Inflammatory macrophage treated with lipopolysaccharide for 4 hours (primary cell): ENCODE measurements around the gene PCF11.
"Not testable (repeated sequence)": the region's sequence is repeated elsewhere in the genome, so short reads cannot be mapped to it uniquely, and the experiment has no call there.

Experiments
- DNase-seq: peaks from one replicate; pipeline ENCODE4 v3.0.0-alpha.2; 2020

Gene PCF11

GRCh38 chr11:83156996-83157593, at the start of gene PCF11:
Gene PCF11, plus strand, starts transcription at chr11:83157131. Its CDS starts 309 bp downstream, at chr11:83157440.
- no peak for DNase-seq

- no peak for DNase-seq
Measured at GRCh38 chr11:83112886-83113285, 44.0 kb upstream of the PCF11 start.

GRCh38 chr11:83115026-83115425, 41.9 kb upstream of the PCF11 start:
- DNase-seq = no peak

- DNase-seq = no peak
Measured at GRCh38 chr11:83115551-83115950, 41.4 kb upstream of the PCF11 start.

GRCh38 chr11:83116015-83116641, 40.8 kb upstream of the PCF11 start:
- DNase-seq = peak; percentile 51

GRCh38 chr11:83118814-83119213, 38.1 kb upstream of the PCF11 start:
- no peak for DNase-seq

- no peak for DNase-seq
Measured at GRCh38 chr11:83119216-83119615, 37.7 kb upstream of the PCF11 start.

GRCh38 chr11:83120327-83120726, 36.6 kb upstream of the PCF11 start:
- DNase-seq = no peak

GRCh38 chr11:83122050-83122449, 34.9 kb upstream of the PCF11 start:
- DNase-seq = peak; percentile 45

GRCh38 chr11:83122766-83123165, 34.2 kb upstream of the PCF11 start:
- no peak for DNase-seq

- DNase-seq = no peak
Measured at GRCh38 chr11:83124636-83125424, 32.1 kb upstream of the PCF11 start.

GRCh38 chr11:83125577-83125976, 31.4 kb upstream of the PCF11 start:
- DNase-seq = no peak

GRCh38 chr11:83127310-83127637, 29.7 kb upstream of the PCF11 start:
- no peak for DNase-seq

GRCh38 chr11:83132191-83132590, 24.7 kb upstream of the PCF11 start:
- DNase-seq = no peak

- DNase-seq = not testable (repeated sequence)
Measured at GRCh38 chr11:83133266-83133665, 23.7 kb upstream of the PCF11 start.

GRCh38 chr11:83139310-83139709, 17.6 kb upstream of the PCF11 start:
- DNase-seq = no peak

GRCh38 chr11:83140691-83141455, 16.1 kb upstream of the PCF11 start:
- DNase-seq = no peak

- no peak for DNase-seq
Measured at GRCh38 chr11:83147895-83148294, 9.0 kb upstream of the PCF11 start.

- DNase-seq = no peak
Measured at GRCh38 chr11:83150450-83150849, 6.5 kb upstream of the PCF11 start.

GRCh38 chr11:83151274-83151977, 5.5 kb upstream of the PCF11 start:
- no peak for DNase-seq

- no peak for DNase-seq
Measured at GRCh38 chr11:83152264-83152663, 4.7 kb upstream of the PCF11 start.

- DNase-seq = peak; percentile 66
Measured at GRCh38 chr11:83153764-83154163, 3.2 kb upstream of the PCF11 start.
